Bladder microvascular endothelial cell (primary cell): ENCODE data around the gene ATRX. TPM values are rescaled to one million over a fixed set of nuclear protein-coding genes. Genes with fewer than 3 reads are reported as not detected.

Experiments used
- total RNA-seq: library from RNA; depleted of rRNA; stranded (reverse); fragments of >200 nt; gene quantifications from 2 replicates; pipeline ENCODE4 v1.2.3, GENCODE V29; 2014

ATRX gene, protein sequence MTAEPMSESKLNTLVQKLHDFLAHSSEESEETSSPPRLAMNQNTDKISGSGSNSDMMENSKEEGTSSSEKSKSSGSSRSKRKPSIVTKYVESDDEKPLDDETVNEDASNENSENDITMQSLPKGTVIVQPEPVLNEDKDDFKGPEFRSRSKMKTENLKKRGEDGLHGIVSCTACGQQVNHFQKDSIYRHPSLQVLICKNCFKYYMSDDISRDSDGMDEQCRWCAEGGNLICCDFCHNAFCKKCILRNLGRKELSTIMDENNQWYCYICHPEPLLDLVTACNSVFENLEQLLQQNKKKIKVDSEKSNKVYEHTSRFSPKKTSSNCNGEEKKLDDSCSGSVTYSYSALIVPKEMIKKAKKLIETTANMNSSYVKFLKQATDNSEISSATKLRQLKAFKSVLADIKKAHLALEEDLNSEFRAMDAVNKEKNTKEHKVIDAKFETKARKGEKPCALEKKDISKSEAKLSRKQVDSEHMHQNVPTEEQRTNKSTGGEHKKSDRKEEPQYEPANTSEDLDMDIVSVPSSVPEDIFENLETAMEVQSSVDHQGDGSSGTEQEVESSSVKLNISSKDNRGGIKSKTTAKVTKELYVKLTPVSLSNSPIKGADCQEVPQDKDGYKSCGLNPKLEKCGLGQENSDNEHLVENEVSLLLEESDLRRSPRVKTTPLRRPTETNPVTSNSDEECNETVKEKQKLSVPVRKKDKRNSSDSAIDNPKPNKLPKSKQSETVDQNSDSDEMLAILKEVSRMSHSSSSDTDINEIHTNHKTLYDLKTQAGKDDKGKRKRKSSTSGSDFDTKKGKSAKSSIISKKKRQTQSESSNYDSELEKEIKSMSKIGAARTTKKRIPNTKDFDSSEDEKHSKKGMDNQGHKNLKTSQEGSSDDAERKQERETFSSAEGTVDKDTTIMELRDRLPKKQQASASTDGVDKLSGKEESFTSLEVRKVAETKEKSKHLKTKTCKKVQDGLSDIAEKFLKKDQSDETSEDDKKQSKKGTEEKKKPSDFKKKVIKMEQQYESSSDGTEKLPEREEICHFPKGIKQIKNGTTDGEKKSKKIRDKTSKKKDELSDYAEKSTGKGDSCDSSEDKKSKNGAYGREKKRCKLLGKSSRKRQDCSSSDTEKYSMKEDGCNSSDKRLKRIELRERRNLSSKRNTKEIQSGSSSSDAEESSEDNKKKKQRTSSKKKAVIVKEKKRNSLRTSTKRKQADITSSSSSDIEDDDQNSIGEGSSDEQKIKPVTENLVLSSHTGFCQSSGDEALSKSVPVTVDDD (N-terminal part only)
- total RNA-seq: 50.3 and 114 TPM in 2 replicates

DNA sequence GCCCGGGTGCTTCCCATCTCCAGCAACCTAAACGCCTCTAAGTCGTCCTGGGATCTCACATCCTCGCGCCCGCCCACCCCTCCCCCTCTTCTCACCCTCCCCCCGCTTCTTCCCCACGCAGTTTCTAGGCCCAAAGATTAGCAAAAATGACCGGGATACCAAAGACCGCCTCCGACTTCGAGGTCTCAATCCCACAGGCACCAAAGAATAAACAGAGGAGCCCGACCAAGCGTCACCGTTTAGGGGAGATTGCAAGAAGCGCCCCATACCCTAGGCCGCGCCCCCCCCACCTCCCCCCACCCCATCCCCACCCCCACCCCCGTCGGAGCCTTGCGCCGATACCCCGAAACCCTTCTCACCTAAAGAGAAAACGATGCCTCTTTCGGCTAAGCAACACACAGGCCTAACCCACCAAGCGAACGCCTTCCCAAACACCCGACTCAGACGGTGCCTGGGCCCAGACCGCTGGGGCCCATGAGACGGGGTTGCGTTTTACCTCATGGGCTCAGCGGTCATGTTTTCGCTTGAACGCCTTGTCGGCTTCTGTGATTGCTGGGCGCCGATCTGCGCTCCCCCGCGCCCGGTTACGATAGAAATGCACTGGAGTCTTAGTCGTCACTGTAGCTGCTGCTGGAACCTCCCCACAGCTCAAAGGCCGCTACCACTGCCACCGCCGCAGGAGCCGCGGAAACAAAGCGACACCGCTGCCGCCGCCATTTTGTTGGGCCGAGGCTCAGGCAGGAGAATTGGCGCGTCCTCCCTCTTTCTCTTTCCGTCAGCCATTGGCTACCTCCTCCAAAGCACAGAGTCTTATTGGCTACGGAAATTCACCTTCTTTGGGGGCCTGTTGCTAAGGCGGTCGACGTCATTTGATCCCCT, at the start of gene ATRX:
Gene ATRX, minus strand, starts transcription at position 731 of the 879 bp plus-strand sequence. Its CDS starts 215 bp downstream, at position 516.

Other genes starting within 250 kb of the ATRX start
- 156 and 244 TPM in 2 replicates for gene MAGT1, start 109.2 kb upstream of the ATRX start, total RNA-seq
- gene COX7B, start 113.3 kb upstream of the ATRX start, total RNA-seq: 347 and 367 TPM in 2 replicates
- gene ATP7A, start 124.5 kb upstream of the ATRX start, total RNA-seq: 5.7 and 15.4 TPM in 2 replicates
- not detected in 2 replicates for gene PGAM4, start 183.4 kb upstream of the ATRX start, total RNA-seq